ENCODE results near the gene UST.

UST gene

GRCh38 chr6:149108038-149108748, 361.4 kb downstream of the UST start:
- no peak for DNase-seq

GRCh38 chr6:149108749-149109100, 361.9 kb downstream of the UST start:
- DNase-seq: no peak

DNA sequence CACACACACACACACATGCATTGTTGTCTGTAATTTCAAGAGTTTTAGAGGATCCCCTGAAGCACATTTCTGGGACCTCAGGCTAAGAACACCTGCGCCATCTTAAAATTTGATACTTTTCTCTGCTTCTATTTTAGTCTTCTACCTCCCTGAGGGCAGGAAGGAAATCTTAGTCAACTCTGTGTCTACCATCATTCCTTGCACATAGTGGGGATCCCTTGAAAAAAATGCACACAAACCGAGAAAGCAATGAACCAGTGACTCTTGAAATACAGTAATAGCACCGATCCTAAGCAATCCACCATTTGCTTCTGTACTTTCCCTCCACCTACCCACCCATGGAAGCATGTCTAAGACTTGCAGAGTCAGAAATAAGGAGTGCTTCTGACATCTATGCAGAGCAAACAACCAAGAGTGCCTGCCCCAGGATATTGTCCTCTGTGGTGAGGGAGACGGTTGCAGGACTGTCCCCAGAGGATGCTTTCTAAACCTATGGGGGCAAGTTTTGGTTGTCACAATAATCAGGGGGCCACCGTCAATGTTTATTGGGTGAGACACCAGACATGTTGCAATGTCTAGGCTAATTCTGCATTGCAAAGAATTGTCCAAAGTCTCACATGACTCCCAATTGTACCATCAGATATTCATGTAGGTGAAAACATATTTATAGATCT, 362.7 kb downstream of the UST start:
- no peak for DNase-seq

GRCh38 chr6:149111556-149112115, 364.8 kb downstream of the UST start:
- no peak for DNase-seq

- no peak for DNase-seq
Observed at GRCh38 chr6:149112976-149113375, 366.1 kb downstream of the UST start.

DNA sequence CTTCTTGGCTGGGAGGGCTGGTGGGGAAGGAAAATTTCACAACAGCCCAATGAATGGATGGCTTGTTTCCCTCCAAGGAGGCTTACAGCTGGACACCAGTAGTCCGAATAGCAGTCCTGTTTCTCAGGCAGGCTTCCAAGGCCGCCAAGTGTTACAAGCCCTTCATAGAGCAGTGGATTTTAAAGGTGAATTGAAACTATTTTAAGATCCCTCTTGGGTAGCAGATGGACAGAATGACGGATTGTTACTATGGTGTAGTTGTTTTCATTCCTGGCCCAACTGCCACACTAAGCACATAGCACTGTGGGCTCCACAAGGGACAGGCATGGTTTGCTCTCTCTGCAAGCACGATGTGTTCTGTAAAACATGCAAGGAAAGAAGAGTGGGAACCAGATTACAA, 367.3 kb downstream of the UST start:
- DNase-seq: no peak

DNA sequence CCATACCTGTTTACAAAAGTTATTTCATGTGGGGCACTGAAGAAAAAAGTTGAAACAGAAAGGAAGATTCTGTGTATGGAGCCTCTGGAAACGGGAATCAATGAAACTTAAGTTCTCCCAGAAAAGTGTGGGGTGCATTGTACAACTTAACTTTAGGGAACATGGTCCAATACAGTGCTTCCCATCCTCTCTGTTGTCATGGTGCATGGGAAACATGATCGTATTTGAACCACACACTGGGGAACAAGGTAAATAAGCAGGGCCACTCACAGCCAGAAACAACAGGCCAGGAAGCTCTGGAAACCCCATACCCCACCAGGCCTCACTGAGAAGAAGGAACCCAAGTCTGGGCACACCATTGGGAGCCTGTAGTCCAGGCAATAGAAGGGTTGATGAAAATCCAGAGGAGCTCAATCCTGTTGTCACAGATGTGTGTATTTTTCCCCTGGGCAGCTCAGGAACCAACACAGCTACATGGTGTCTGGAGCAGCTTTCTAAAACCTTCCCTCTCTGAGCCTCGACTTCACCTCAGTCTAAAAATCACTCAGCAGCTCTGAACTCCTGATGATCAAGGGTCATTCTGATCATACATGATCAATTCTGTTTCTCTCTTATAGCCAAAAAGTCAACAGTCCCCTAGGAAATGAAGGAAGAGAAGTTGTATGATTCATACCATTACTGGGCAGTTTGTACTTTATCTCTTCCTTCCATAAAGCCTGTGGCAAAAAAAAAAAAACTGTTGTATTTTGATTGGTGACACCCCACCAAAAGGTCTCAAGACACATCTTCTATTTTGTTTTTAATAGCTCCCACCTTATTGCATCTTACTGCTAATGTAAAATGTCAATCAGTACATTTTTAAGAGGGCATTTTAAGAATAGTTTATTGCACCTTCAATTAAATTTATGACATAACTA, 372.2 kb downstream of the UST start:
- no peak for DNase-seq

GRCh38 chr6:149122850-149123821, 376.3 kb downstream of the UST start:
- no peak for DNase-seq

GRCh38 chr6:149125309-149125708, 378.5 kb downstream of the UST start:
- no peak for DNase-seq

Measured in NCI-H2171 (cell line).